ENCODE data around the gene SLC45A2. TPM values are rescaled to one million over a fixed set of nuclear protein-coding genes. Genes with fewer than 3 reads are reported as not detected.

Gene SLC45A2
- polyA plus RNA-seq, 1 of the 3 experiments (the other 2 are of a cell fraction) = 0.02 TPM

DNA sequence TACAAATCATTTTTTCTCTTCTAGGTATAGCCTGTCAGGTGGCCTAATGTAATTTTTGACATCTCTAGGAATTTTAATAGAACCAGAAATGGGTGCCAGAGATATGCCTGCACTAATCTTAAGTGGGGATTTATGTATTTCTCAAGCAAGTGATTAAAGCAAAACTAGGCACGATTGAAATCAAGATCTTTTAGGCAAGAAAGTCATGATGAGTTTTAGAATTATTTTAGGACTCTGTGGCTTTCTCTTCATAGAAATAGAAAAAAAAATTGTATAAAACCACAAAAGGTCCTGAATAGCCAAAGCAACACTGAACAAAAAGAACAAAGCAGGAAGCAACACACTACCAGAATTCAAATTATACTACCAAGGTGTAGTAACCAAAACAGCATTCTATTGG, 24.3 kb upstream of the SLC45A2 start:
- H3F3A ChIP-seq (replicated peaks; ENCODE audit: insufficient read depth) = peaks cover 36% of the 10 kb centered on the region
- WGBS (ENCODE audit: low lambda C conversion rate) = 4% methylated on average over 1 of the region's 1 CpG
- peak overlapping the region; percentile 96 for H2AFZ ChIP-seq (ENCODE audit: low read depth)
- H3K36me3 ChIP-seq (replicated peaks in 1 of 2; ENCODE audit: control insufficient read depth in 1 of 2, insufficient read depth in 2 of 2, low read length in 1 of 2) = peaks cover 6 to 18% of the 10 kb centered on the region in 2 experiments
- H3K4me1 ChIP-seq (ENCODE audit: control insufficient read depth in 1 of 2, insufficient read depth in 2 of 2, low read depth in 1 of 2, low read length in 1 of 2) = peaks cover 8 to 11% of the 10 kb centered on the region in 2 experiments
- H4K20me1 ChIP-seq (ENCODE audit: insufficient read depth) = no peaks in the 10 kb centered on the region
- peak overlapping the region; percentile 91 for H3K4me2 ChIP-seq
- POLR2A ChIA-PET = interaction anchor here (1.3 to 1.7 kb wide), 3 partner anchors 11 to 906 kb away, joined by 3 to 4 read pairs (median 3); partner anchors contain the start of genes BRIX1 and RAD1
- TF ChIP-seq EZH2phosphoT487 (IDR thresholded peaks at IDR 0.05; ENCODE audit: borderline replicate concordance, low read depth) (no peak), CHD2 (IDR thresholded peaks at IDR 0.05; ENCODE audit: low read length, partially characterized antibody) (no peak), MXI1 (IDR thresholded peaks at IDR 0.05; ENCODE audit: low read depth, low read length) (no peak), FOSL2 (IDR thresholded peaks at IDR 0.05; ENCODE audit: borderline replicate concordance, low read depth) (no peak), YY1 (IDR thresholded peaks at IDR 0.05; ENCODE audit: low read depth) (no peak), GABPA (IDR thresholded peaks at IDR 0.05; ENCODE audit: low read depth) (no peak), FOXM1 (IDR thresholded peaks at IDR 0.05; ENCODE audit: low read depth) (no peak), NFIC (IDR thresholded peaks at IDR 0.05; ENCODE audit: borderline replicate concordance) (no peak), EP300 (IDR thresholded peaks at IDR 0.05; ENCODE audit: borderline replicate concordance in 1 of 2, low read depth in 1 of 2, low read length in 1 of 2) (no peak), SIN3A (IDR thresholded peaks at IDR 0.05; ENCODE audit: borderline replicate concordance, low read depth, low read length) (no peak), RCOR1 (IDR thresholded peaks at IDR 0.05; ENCODE audit: low read length) (no peak), POLR2AphosphoS5 (IDR thresholded peaks at IDR 0.05; ENCODE audit: low read depth, low read length) (no peak), TEAD4 (IDR thresholded peaks at IDR 0.05; ENCODE audit: borderline replicate concordance, insufficient read depth) (no peak)
- TF ChIP-seq, protein P1, sequence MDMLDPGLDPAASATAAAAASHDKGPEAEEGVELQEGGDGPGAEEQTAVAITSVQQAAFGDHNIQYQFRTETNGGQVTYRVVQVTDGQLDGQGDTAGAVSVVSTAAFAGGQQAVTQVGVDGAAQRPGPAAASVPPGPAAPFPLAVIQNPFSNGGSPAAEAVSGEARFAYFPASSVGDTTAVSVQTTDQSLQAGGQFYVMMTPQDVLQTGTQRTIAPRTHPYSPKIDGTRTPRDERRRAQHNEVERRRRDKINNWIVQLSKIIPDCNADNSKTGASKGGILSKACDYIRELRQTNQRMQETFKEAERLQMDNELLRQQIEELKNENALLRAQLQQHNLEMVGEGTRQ (IDR thresholded peaks at IDR 0.05; ENCODE audit: borderline replicate concordance, low read depth, low read length) = no peak
- TF ChIP-seq, protein P2, sequence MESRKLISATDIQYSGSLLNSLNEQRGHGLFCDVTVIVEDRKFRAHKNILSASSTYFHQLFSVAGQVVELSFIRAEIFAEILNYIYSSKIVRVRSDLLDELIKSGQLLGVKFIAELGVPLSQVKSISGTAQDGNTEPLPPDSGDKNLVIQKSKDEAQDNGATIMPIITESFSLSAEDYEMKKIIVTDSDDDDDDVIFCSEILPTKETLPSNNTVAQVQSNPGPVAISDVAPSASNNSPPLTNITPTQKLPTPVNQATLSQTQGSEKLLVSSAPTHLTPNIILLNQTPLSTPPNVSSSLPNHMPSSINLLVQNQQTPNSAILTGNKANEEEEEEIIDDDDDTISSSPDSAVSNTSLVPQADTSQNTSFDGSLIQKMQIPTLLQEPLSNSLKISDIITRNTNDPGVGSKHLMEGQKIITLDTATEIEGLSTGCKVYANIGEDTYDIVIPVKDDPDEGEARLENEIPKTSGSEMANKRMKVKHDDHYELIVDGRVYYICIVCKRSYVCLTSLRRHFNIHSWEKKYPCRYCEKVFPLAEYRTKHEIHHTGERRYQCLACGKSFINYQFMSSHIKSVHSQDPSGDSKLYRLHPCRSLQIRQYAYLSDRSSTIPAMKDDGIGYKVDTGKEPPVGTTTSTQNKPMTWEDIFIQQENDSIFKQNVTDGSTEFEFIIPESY (IDR thresholded peaks at IDR 0.05; ENCODE audit: borderline replicate concordance, low read depth) = no peak
- TF ChIP-seq, protein P3, sequence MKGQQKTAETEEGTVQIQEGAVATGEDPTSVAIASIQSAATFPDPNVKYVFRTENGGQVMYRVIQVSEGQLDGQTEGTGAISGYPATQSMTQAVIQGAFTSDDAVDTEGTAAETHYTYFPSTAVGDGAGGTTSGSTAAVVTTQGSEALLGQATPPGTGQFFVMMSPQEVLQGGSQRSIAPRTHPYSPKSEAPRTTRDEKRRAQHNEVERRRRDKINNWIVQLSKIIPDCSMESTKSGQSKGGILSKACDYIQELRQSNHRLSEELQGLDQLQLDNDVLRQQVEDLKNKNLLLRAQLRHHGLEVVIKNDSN (IDR thresholded peaks at IDR 0.05; ENCODE audit: borderline replicate concordance, low read depth) = no peak
- TF ChIP-seq, protein P4, sequence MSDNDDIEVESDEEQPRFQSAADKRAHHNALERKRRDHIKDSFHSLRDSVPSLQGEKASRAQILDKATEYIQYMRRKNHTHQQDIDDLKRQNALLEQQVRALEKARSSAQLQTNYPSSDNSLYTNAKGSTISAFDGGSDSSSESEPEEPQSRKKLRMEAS (IDR thresholded peaks at IDR 0.05; ENCODE audit: low read depth) = no peak
- H3K27me3 ChIP-seq (ENCODE audit: insufficient read depth) = no peaks in the 10 kb centered on the region
- H3K4me3 ChIP-seq (ENCODE audit: low read depth in 2 of 2, low read length in 1 of 2) = peak overlapping the region; percentile 84 to 91
- peaks cover 14% of the 10 kb centered on the region for H3K79me2 ChIP-seq (ENCODE audit: insufficient read depth)
- no peaks in the 10 kb centered on the region for H3K9me3 ChIP-seq
- CTCF ChIA-PET = interaction anchor here (1.2 to 1.6 kb wide), 2 partner anchors 8 to 12 kb away, joined by 3 read pairs; no protein-coding TSS in a partner anchor
- H3K9ac ChIP-seq = peak overlapping the region; percentile 87
- H3K9me2 ChIP-seq = no peaks in the 10 kb centered on the region
- no peak for DNase-seq
- peak overlapping the region; percentile 89 to 99 for H3K27ac ChIP-seq (ENCODE audit: low read depth in 2 of 2, low read length in 1 of 2)
